DND-41 (cell line): ENCODE measurements around the gene SLC12A6.
A peak's percentile ranks its signal among the peaks of the same experiment; 100 is the strongest.

Experiments
- ATAC-seq: fragments of 200-7000 bp; cut with Tn5 transposase; 3 replicates; pipeline ENCODE4 v1.9.1; 2021; ENCODE audit warnings: low read depth; ENCODE audit not compliant: insufficient read depth
- DNase-seq: peaks from one replicate; pipeline ENCODE4 v3.0.0-alpha.2; 2020
- H2AFZ ChIP-seq: 2 replicates; pipeline ENCODE4 v1.6.0; 2012; ENCODE audit warnings: low read depth, low read length
- H3K27ac ChIP-seq: 2 replicates; pipeline ENCODE4 v1.5.1; 2012; ENCODE audit warnings: low read length, inconsistent platforms
- H3K27me3 ChIP-seq: fragments of 200-600 bp; sonication (generic); 2 replicates; pipeline ENCODE4 v1.6.0; 2012; ENCODE audit warnings: low read length, mild to moderate bottlenecking, inconsistent platforms; ENCODE audit not compliant: insufficient read depth, poor library complexity
- H3K36me3 ChIP-seq: 2 replicates; pipeline ENCODE4 v1.5.1; 2012; ENCODE audit warnings: low read length, inconsistent platforms; ENCODE audit not compliant: insufficient read depth
- H3K4me1 ChIP-seq: 2 replicates; pipeline ENCODE4 v1.5.1; 2012; ENCODE audit warnings: mild to moderate bottlenecking, low read length; ENCODE audit not compliant: insufficient read depth
- H3K4me2 ChIP-seq: 2 replicates; pipeline ENCODE4 v1.6.0; 2012; ENCODE audit warnings: mild to moderate bottlenecking, moderate library complexity, low read length, inconsistent platforms; ENCODE audit not compliant: insufficient read depth
- H3K4me3 ChIP-seq, 2 experiments: fragments of 200-600 bp in 1 of 2; shearing (Covaris generic) in 1 of 2; 2 replicates each; pipeline ENCODE4 v1.5.1; 2012 to 2016; ENCODE audit warnings: inconsistent platforms in 2 of 2, low read length in 2 of 2, mild to moderate bottlenecking in 2 of 2, low read depth in 1 of 2, moderate library complexity in 1 of 2
- H3K79me2 ChIP-seq: 2 replicates; pipeline ENCODE4 v1.6.0; 2012; ENCODE audit warnings: low read length, inconsistent platforms; ENCODE audit not compliant: insufficient read depth
- H3K9ac ChIP-seq: 2 replicates; pipeline ENCODE4 v1.6.0; 2012; ENCODE audit warnings: low read depth, mild to moderate bottlenecking, inconsistent platforms, low read length, moderate library complexity
- H3K9me3 ChIP-seq: 2 replicates; pipeline ENCODE4 v1.5.1; 2012; ENCODE audit warnings: low read length, moderate library complexity, mild to moderate bottlenecking, inconsistent platforms; ENCODE audit not compliant: insufficient read depth, severe bottlenecking
- H4K20me1 ChIP-seq: 2 replicates; pipeline ENCODE4 v1.6.0; 2012; ENCODE audit warnings: low read length; ENCODE audit not compliant: insufficient read depth
- CTCF ChIP-seq: IDR thresholded peaks from 2 replicates; pipeline ENCODE4 v1.5.1; 2012; ENCODE audit warnings: borderline replicate concordance, low read length, moderate library complexity, mild to moderate bottlenecking; ENCODE audit not compliant: poor library complexity, severe bottlenecking; ENCODE audit errors: extremely low read depth
- EZH2 ChIP-seq: IDR thresholded peaks from 3 replicates; pipeline ENCODE4 v1.6.1; 2012; ENCODE audit warnings: borderline replicate concordance, low read depth, mild to moderate bottlenecking, moderate library complexity, low read length, inconsistent platforms; ENCODE audit not compliant: severe bottlenecking

SLC12A6 gene

GRCh38 chr15:34341381-34342212 lies 4.0 kb upstream of the SLC12A6 start:
- Histone ChIP-seq H3K4me1 (peaks cover 32% of the 10 kb centered on the region), H3K4me3 (peak overlapping the region; percentile 31 to 68; a peak in 3 of 4 replicates), H3K4me2 (peak overlapping the region; percentile 83), H3K9ac (peak overlapping the region; percentile 57), H3K9me3 (no peaks in the 10 kb centered on the region), H3K79me2 (peaks cover 32% of the 10 kb centered on the region), H3K27ac (no peak overlapping the region; the same call in 1 of the 2 replicates), H3K27me3 (no peaks in the 10 kb centered on the region), H2AFZ (no peak overlapping the region), H3K36me3 (peaks cover 19% of the 10 kb centered on the region), H4K20me1 (no peaks in the 10 kb centered on the region)
- DNase-seq (no peak), ATAC-seq (no peak)
- TF ChIP-seq CTCF (no peak), EZH2 (no peak)

GRCh38 chr15:34339946-34340345 lies 2.4 kb upstream of the SLC12A6 start:
- Histone ChIP-seq H3K9me3 (no peaks in the 10 kb centered on the region), H3K4me2 (no peak overlapping the region), H3K79me2 (peaks cover 35% of the 10 kb centered on the region), H4K20me1 (no peaks in the 10 kb centered on the region), H3K27ac (no peak overlapping the region), H3K4me1 (peaks cover 48% of the 10 kb centered on the region), H2AFZ (no peak overlapping the region), H3K27me3 (no peaks in the 10 kb centered on the region), H3K9ac (no peak overlapping the region), H3K36me3 (peaks cover 19% of the 10 kb centered on the region), H3K4me3 (no peak overlapping the region)
- DNase-seq (no peak), ATAC-seq (no peak)
- no peak for TF ChIP-seq CTCF
- no peak for TF ChIP-seq EZH2

- no peaks in the 10 kb centered on the region for H3K9me3 ChIP-seq
- H3K27me3 ChIP-seq, result no peaks in the 10 kb centered on the region
- peak overlapping the region; percentile 85 to 97; a peak in 3 of 4 replicates for H3K4me3 ChIP-seq
- no peak for ATAC-seq
- H3K36me3 ChIP-seq, result peaks cover 19% of the 10 kb centered on the region
- peak overlapping the region; percentile 92; the same call in 1 of the 2 replicates for H3K27ac ChIP-seq
- DNase-seq, result no peak
- no peak for TF ChIP-seq EZH2
- TF ChIP-seq CTCF, result no peak
- peak overlapping the region; percentile 99; the same call in 1 of the 2 replicates for H3K4me2 ChIP-seq
- peak overlapping the region; percentile 90 for H2AFZ ChIP-seq
- H3K9ac ChIP-seq, result peak overlapping the region; percentile 80
- H3K4me1 ChIP-seq, result peaks cover 60% of the 10 kb centered on the region
- peaks cover 41% of the 10 kb centered on the region for H3K79me2 ChIP-seq
- no peaks in the 10 kb centered on the region for H4K20me1 ChIP-seq
These were observed 766 bp upstream of the SLC12A6 start for GRCh38 chr15:34338347-34338746.
